HG03565 (cell line): ENCODE results near the gene AEBP1.

Experiments
- ATAC-seq: cut with Tn5 transposase; IDR thresholded peaks from one replicate; pipeline ENCODE4 v1.9.1; 2021; ENCODE audit warnings: mild to moderate bottlenecking, moderate library complexity; ENCODE audit not compliant: unreplicated experiment

The AEBP1 gene

DNA sequence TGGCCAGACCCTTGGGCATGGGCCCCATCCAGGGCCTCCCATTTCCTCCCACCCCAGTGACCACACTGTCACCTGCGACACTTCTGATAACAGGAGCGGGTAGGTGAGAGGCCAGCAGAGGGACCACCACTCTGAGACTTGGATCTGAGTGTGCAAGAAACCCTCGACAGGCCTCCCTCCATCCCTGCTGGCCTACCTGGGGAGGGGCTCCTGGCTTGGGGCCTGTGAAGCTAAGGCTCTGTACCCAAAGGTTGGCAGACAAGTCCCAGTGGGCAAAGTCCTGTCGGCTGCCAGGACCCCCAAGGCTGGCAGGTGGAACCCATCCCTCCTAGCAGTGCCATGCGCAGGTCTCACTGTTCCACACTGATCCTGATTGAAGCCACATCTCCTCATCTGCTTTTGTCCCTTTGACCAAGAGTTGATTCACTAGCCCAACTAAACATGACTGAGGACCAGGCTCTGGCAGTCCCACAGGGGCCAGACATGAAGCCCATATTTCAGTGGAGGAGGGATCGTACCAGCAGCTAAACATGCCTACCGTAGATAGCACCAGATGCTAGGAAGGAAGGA lies 37.6 kb upstream of the AEBP1 start:
- ATAC-seq, result no peak

GRCh38 chr7:44067064-44067951 lies 36.8 kb upstream of the AEBP1 start:
- ATAC-seq, result no peak

GRCh38 chr7:44068054-44068453 lies 36.1 kb upstream of the AEBP1 start:
- ATAC-seq, result no peak

- ATAC-seq, result no peak
Measured at GRCh38 chr7:44071726-44072363, 32.3 kb upstream of the AEBP1 start.

- no peak for ATAC-seq
Measured at GRCh38 chr7:44072364-44073231, 31.5 kb upstream of the AEBP1 start.

DNA sequence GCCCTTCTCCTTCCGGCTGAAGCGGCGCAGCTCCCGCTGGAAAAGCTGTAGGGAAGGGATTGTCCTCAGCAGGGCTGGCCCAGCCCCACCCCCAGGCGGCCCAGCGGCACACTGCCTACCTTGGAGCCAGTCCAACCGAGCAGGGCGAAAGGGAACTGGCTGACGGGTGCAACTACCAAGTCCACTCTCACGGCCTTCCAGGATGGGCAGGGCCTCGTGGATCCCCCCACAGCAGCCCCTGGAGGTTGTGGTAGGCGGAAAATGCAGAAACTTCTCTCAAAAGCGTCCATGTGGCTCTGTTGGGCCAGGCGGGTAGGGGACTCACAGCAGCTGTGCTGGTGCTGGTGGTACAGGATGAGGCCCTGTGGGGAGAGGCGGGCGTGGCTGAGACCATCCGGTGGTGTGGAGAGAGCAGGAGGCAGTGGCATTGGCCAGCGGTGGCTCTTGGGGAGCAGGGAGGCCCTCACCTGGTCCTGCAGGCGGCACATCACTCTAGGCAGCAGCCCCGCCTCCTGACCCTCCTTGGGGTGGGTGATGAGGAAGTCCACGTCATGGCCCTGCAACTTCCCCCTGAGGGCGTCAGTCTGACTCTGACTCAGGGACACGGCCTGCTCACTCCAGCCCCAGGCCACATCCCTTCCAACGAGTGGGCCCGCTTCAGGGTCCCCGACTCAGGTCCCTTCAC lies 30.3 kb upstream of the AEBP1 start:
- ATAC-seq, result peak; percentile 53

DNA sequence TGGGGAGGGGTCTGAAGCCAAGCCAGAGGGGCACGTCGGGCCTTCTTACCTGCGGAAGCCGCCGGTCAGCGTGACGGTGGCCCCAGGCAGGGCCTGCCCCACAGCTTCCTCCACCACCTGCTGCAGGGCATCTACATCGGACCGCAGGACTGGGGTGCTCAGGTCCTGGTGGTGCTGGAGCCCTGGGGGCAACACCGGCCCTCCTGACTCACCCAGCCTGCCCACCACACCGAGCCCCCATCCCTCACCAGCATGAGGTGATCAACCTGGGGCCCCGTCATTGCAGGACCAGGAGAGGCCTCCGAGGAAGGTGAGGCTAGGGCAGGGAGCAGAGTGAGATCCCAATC lies 29.8 kb upstream of the AEBP1 start:
- no peak for ATAC-seq

DNA sequence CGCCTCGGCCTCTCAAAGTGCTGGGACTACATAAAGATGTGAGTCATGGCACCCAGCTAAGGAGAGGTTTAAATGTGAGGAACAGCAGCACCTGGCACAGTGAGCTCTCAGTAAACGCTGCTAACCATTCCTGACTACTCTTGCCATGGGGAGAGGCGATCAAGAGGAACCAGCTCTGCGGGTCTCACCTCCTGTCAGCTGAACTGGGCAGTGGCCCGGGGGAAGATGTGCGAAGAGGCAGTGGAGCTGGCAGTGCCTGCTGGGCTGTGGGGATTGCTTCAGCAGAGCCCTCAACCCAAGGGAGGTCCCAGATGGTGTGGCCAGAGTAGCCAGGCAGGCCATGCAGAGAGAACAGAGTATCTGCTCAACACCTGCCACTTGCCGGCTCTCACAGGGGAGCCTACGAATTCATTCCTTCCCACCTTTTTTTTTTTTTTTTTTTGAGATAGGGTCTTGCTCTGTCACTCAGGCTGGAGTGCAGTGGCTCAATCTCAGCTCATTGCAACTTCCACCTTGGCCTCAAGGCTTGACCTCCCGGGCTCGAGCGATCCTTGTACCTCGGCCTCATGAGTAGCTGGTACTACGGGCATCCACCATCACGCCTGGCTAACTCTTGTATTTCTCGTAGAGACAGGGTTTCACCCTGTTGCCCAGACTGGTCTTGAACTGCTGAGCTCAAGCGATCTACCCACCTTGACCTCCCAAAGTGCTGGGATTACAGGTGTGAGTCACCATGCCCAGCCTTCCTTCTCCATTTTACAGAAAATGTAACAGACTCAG lies 28.7 kb upstream of the AEBP1 start:
- ATAC-seq, result no peak

GRCh38 chr7:44076101-44076895 lies 27.8 kb upstream of the AEBP1 start:
- ATAC-seq, result no peak

GRCh38 chr7:44077061-44077460 lies 27.1 kb upstream of the AEBP1 start:
- ATAC-seq, result no peak

- ATAC-seq, result no peak
Measured at GRCh38 chr7:44077681-44078091, 26.5 kb upstream of the AEBP1 start.

DNA sequence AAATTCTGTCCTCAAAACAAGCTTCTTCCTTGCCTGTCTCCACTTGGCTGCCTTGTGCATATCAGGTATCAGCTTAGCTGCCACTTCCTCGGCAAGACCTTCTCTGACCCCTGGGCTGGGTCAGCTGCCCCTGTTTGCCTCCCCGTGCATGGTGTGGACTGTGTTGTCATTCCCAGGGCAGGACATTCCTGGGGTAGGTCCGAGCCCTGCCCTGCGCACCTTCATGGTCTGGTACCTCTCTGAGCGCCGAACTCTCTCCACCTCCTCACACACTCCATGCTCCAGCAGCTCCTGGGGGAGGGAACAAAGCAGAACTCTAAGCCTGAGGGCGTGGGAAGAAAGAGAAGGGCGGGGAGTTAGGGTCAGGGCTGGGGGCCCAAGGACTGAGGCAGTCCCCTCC lies 25.6 kb upstream of the AEBP1 start:
- no peak for ATAC-seq

- no peak for ATAC-seq
Measured at GRCh38 chr7:44079331-44080021, 24.7 kb upstream of the AEBP1 start.

GRCh38 chr7:44080118-44080517 lies 24.0 kb upstream of the AEBP1 start:
- ATAC-seq, result no peak

GRCh38 chr7:44080686-44081265 lies 23.4 kb upstream of the AEBP1 start:
- no peak for ATAC-seq

DNA sequence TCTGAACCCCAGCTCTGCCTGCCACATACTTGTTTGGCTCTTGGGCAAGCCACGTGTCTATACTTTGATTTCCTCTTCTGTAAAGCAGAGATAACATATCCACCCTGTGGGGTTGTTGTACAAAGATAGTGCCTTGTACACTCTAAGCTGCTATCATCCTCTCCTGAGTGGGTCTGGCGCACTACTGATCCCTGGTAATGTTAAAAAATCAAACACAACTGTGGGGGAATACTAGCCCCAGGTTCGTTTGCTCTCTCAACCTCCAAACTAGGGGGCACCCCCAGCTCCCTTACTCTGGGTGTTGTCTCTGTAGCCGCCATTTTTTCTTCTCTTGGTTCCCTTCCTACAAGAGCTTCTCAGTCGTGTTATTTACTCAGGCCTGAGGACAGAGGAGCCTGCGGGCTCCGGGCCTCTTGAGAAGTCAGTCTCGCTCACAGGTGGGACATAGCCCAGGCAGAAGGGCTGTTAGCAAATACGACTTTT lies 22.8 kb upstream of the AEBP1 start:
- ATAC-seq, result no peak

GRCh38 chr7:44082541-44083207 lies 21.5 kb upstream of the AEBP1 start:
- peak; percentile 85 for ATAC-seq
